Endodermal cell (in vitro differentiated cells): ENCODE measurements around the gene TNFRSF9. TPM values are rescaled to one million over a fixed set of nuclear protein-coding genes. Genes with fewer than 3 reads are reported as not detected.

Source experiments
- DNase-seq: peaks from one replicate; pipeline ENCODE4 v3.0.0-alpha.2; 2017
- H3K27ac ChIP-seq: 2 replicates; pipeline ENCODE4 v1.5.1; 2013; ENCODE audit warnings: mild to moderate bottlenecking, low read depth, low read length, moderate library complexity
- H3K27me3 ChIP-seq: 2 replicates; pipeline ENCODE4 v1.6.1; 2013; ENCODE audit warnings: mild to moderate bottlenecking, low read length, moderate library complexity; ENCODE audit not compliant: insufficient read depth, control insufficient read depth, poor library complexity, severe bottlenecking
- H3K36me3 ChIP-seq: 2 replicates; pipeline ENCODE4 v1.7.0; 2013; ENCODE audit warnings: mild to moderate bottlenecking, low read length, moderate library complexity; ENCODE audit not compliant: control insufficient read depth, insufficient read depth
- H3K4me1 ChIP-seq: one replicate; pipeline ENCODE4 v1.7.0; 2013; ENCODE audit warnings: low read length; ENCODE audit not compliant: control insufficient read depth, insufficient read depth
- H3K4me3 ChIP-seq: 2 replicates; pipeline ENCODE4 v1.5.1; 2013; ENCODE audit warnings: mild to moderate bottlenecking, low read length, moderate library complexity
- H3K9ac ChIP-seq: 2 replicates; pipeline ENCODE4 v1.6.1; 2013; ENCODE audit warnings: mild to moderate bottlenecking, low read length, moderate library complexity; ENCODE audit not compliant: poor library complexity, severe bottlenecking; ENCODE audit errors: extremely low read depth
- H3K9me3 ChIP-seq: 2 replicates; pipeline ENCODE4 v1.6.1; 2013; ENCODE audit warnings: mild to moderate bottlenecking, low read length, moderate library complexity; ENCODE audit not compliant: control insufficient read depth
- H3K27ac Mint-ChIP-seq: 2 replicates; pipeline ENCODE4 v1.8.0; 2020; ENCODE audit warnings: mixed read lengths
- H3K27me3 Mint-ChIP-seq: 2 replicates; pipeline ENCODE4 v1.8.0; 2021; ENCODE audit warnings: mild to moderate bottlenecking, mixed read lengths; ENCODE audit not compliant: insufficient read depth
- H3K36me3 Mint-ChIP-seq: 2 replicates; pipeline ENCODE4 v1.8.0; 2020; ENCODE audit warnings: low read depth, mixed read lengths
- H3K4me1 Mint-ChIP-seq: 2 replicates; pipeline ENCODE4 v1.8.0; 2020; ENCODE audit warnings: mixed read lengths
- H3K4me3 Mint-ChIP-seq: 2 replicates; pipeline ENCODE4 v1.8.0; 2020; ENCODE audit warnings: mild to moderate bottlenecking, moderate library complexity, mixed read lengths
- H3K9me3 Mint-ChIP-seq: 2 replicates; pipeline ENCODE4 v1.8.0; 2020; ENCODE audit warnings: mild to moderate bottlenecking, mixed read lengths
- WGBS, 2 experiments: methylation state at CpG; one replicate each; pipeline versions ENCODE4 v1.1.5 to v1.1.7; 2013; ENCODE audit warnings: missing lambda C conversion rate in 2 of 2, mixed read lengths in 1 of 2; ENCODE audit not compliant: insufficient coverage in 1 of 2, insufficient read length in 1 of 2; 5-methylcytosine and 5-hydroxymethylcytosine counted together
- total RNA-seq, 2 donors: library from RNA; stranded (reverse); fragmentation: NEBNext Ultra II Directional in 1 of 2; extraction: Animal tissue kit (Norgen Biotek cat#: 25700) in 1 of 2; gene quantifications; 2 replicates in 1 of 2; 3 replicates in 1 of 2; pipeline ENCODE4 v1.2.1, GENCODE V29; 2021
- TF ChIP-seq, protein P1 (sequence below): fragments of 200-600 bp; sonication (generic); conservative IDR thresholded peaks from 2 replicates; pipeline ENCODE4 v1.5.0; 2021; ENCODE audit warnings: antibody characterized with exemption, mild to moderate bottlenecking

The TNFRSF9 gene
- total RNA-seq, 2 donors from 2014 or later = not detected

DNA sequence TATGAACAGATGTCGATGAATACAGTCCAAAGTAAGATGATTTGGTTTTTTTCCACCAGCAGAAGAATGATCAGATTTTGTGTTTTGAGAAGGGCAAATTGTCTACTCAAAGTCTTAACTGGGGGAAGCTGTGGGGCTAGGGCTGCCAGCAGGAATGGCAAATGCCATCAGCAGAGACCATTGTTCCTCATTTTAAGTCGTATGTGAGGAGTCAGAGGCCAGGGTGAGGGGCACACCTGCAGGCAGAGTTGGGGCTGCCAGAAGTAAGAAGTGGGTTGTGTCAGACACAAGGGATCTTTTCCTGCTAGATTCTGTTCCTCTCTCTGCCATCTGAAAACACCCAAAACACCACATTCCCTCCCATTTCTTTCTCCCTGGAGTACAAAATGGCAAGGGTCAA, 29.6 kb upstream of the TNFRSF9 start:
- Mint-ChIP-seq H3K9me3 (no peaks in the 10 kb centered on the region), H3K4me3 (no peak overlapping the region), H3K27me3 (no peaks in the 10 kb centered on the region), H3K4me1 (no peaks in the 10 kb centered on the region), H3K27ac (no peak overlapping the region), H3K36me3 (peaks cover 72% of the 10 kb centered on the region)
- no peak overlapping the region for H3K27ac ChIP-seq
- TF ChIP-seq, protein P1, sequence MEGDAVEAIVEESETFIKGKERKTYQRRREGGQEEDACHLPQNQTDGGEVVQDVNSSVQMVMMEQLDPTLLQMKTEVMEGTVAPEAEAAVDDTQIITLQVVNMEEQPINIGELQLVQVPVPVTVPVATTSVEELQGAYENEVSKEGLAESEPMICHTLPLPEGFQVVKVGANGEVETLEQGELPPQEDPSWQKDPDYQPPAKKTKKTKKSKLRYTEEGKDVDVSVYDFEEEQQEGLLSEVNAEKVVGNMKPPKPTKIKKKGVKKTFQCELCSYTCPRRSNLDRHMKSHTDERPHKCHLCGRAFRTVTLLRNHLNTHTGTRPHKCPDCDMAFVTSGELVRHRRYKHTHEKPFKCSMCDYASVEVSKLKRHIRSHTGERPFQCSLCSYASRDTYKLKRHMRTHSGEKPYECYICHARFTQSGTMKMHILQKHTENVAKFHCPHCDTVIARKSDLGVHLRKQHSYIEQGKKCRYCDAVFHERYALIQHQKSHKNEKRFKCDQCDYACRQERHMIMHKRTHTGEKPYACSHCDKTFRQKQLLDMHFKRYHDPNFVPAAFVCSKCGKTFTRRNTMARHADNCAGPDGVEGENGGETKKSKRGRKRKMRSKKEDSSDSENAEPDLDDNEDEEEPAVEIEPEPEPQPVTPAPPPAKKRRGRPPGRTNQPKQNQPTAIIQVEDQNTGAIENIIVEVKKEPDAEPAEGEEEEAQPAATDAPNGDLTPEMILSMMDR = no peak
- WGBS, 2 experiments = 93 to 96% methylated on average over 2 of the region's 2 CpGs
- no peak overlapping the region for H3K9ac ChIP-seq
- no peaks in the 10 kb centered on the region for H3K27me3 ChIP-seq
- no peaks in the 10 kb centered on the region for H3K4me1 ChIP-seq
- no peaks in the 10 kb centered on the region for H3K9me3 ChIP-seq
- no peak overlapping the region for H3K4me3 ChIP-seq
- H3K36me3 ChIP-seq = peaks cover 74% of the 10 kb centered on the region
- no peak for DNase-seq

DNA sequence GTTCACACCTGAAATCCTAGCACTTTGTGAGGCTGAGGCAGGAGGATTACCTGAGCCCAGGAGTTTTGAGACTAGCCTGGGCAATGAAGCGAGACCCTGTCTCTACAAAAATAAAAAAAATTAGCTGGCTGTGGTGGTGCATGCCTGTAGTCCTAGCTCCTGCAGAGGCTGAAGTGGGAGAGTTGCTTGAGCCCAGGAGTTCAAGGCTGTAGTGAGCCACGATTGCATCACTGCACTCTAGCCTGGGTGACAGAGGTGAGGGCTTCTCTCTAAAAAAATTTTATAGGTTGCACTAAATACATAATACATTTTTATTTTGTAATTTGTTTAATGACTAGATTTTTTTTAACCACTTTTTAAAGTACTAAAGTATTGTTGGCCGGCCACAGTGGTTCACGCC, 27.0 kb upstream of the TNFRSF9 start:
- TF ChIP-seq, protein P1 = no peak
- no peaks in the 10 kb centered on the region for H3K4me1 ChIP-seq
- no peak overlapping the region for H3K27ac ChIP-seq
- no peak overlapping the region for H3K27ac Mint-ChIP-seq
- H3K27me3 Mint-ChIP-seq = no peaks in the 10 kb centered on the region
- DNase-seq = no peak
- no peaks in the 10 kb centered on the region for H3K9me3 ChIP-seq
- peaks cover 2% of the 10 kb centered on the region for H3K4me1 Mint-ChIP-seq
- peaks cover 93% of the 10 kb centered on the region for H3K36me3 ChIP-seq
- WGBS, 2 experiments = 89 to 95% methylated on average over 1 to 4 of the region's 4 CpGs
- no peak overlapping the region for H3K4me3 ChIP-seq
- peaks cover 78% of the 10 kb centered on the region for H3K36me3 Mint-ChIP-seq
- H3K27me3 ChIP-seq = no peaks in the 10 kb centered on the region
- H3K9me3 Mint-ChIP-seq = no peaks in the 10 kb centered on the region
- no peak overlapping the region for H3K4me3 Mint-ChIP-seq
- H3K9ac ChIP-seq = no peak overlapping the region

DNA sequence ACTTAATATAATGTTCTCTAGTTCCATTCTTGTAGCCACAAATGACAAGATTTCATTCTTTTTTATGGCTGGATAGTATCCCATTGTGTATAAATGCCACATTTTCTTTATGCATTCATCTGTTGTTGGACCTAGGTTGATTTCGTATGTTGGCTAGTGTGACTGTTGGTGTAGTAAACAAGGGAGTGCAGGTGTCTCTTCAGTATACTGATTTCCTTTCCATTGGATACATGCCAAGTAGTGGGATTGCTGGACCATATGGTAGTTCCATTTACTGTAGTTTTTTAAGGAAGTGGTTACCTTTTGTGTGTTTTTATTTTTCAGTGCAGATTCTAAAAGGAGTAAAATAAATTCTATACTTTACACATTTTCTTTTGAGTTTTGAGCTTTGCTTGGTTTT, 26.6 kb upstream of the TNFRSF9 start:
- no peak overlapping the region for H3K27ac ChIP-seq

More for the DNA sequence above, 26.6 kb upstream of the TNFRSF9 start:
- peaks cover 89% of the 10 kb centered on the region for H3K36me3 ChIP-seq
- no peaks in the 10 kb centered on the region for H3K27me3 ChIP-seq
- Mint-ChIP-seq H3K27me3 (no peaks in the 10 kb centered on the region), H3K9me3 (no peaks in the 10 kb centered on the region), H3K27ac (no peak overlapping the region), H3K4me1 (peaks cover 6% of the 10 kb centered on the region), H3K4me3 (no peak overlapping the region), H3K36me3 (peaks cover 73% of the 10 kb centered on the region)
- no peak for DNase-seq
- 96% methylated on average over 1 of the region's 1 CpG; no CpG with 5 or more reads in 1 of the 2 experiments for WGBS, 2 experiments
- TF ChIP-seq, protein P1 = no peak
- H3K9me3 ChIP-seq = no peaks in the 10 kb centered on the region
- H3K4me3 ChIP-seq = no peak overlapping the region
- H3K4me1 ChIP-seq = no peaks in the 10 kb centered on the region
- no peak overlapping the region for H3K9ac ChIP-seq
